ENCODE data around the gene MDM1. TPM values are rescaled to one million over a fixed set of nuclear protein-coding genes. Genes with fewer than 3 reads are reported as not detected.

MDM1 gene
- total and polyA plus RNA-seq, 2 experiments from 2014 or later: 3.6 to 14.9 TPM

DNA sequence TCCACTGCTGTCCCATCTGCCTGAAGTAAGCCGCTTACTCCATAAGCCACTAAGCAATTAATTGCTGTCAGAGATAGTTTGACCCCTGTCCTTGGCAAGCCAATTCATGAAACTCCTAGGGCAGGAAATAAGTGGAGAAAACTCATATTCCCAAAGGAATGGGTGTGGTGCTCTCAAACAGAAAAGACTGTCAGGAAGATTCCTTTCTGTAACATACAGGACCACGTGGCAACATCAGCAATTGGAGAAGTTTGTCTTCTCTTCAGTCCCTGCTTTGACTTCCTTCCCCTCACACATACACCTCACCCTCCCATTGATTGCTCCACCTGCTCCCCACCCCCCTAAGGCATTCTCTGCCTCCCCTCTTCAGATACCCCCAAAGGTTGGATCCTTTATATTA, 36.2 kb upstream of the MDM1 start:
- Histone ChIP-seq H2AFZ (no peak overlapping the region), H3K4me1 (ENCODE audit: insufficient read depth) (peaks cover 6% of the 10 kb centered on the region), H3K4me2 (no peak overlapping the region), H3K9me2 (replicated peaks; ENCODE audit: insufficient read depth) (no peaks in the 10 kb centered on the region), H3K9me3 (ENCODE audit: low read depth) (no peaks in the 10 kb centered on the region), H3K4me3 (no peak overlapping the region), H3K79me2 (no peaks in the 10 kb centered on the region), H3K27me3 (no peaks in the 10 kb centered on the region), H3K36me3 (replicated peaks; ENCODE audit: insufficient read depth, low read depth) (no peaks in the 10 kb centered on the region), H4K20me1 (ENCODE audit: insufficient read depth, poor library complexity, severe bottlenecking) (no peaks in the 10 kb centered on the region), H3K27ac (no peak overlapping the region)
- TF ChIP-seq EZH2 (IDR thresholded peaks at IDR 0.05; ENCODE audit: borderline replicate concordance) (no peak), EZH2phosphoT487 (IDR thresholded peaks at IDR 0.05; ENCODE audit: low read depth, severe bottlenecking, unreplicated experiment) (no peak), CTCF (IDR thresholded peaks at IDR 0.05; ENCODE audit: poor library complexity) (no peak)
- 89% methylated on average over 2 of the region's 2 CpGs for WGBS (ENCODE audit: low lambda C conversion rate, missing lambda C conversion rate)
- no peak for DNase-seq (ENCODE audit: low spot score)

- Histone ChIP-seq H4K20me1 (ENCODE audit: insufficient read depth, poor library complexity, severe bottlenecking) (no peaks in the 10 kb centered on the region), H3K4me2 (no peak overlapping the region), H3K79me2 (no peaks in the 10 kb centered on the region), H2AFZ (no peak overlapping the region), H3K4me1 (ENCODE audit: insufficient read depth) (peaks cover 6% of the 10 kb centered on the region), H3K27me3 (no peaks in the 10 kb centered on the region), H3K27ac (no peak overlapping the region), H3K4me3 (no peak overlapping the region), H3K9me2 (replicated peaks; ENCODE audit: insufficient read depth) (no peaks in the 10 kb centered on the region), H3K36me3 (replicated peaks; ENCODE audit: insufficient read depth, low read depth) (no peaks in the 10 kb centered on the region), H3K9me3 (ENCODE audit: low read depth) (no peaks in the 10 kb centered on the region)
- TF ChIP-seq CTCF (IDR thresholded peaks at IDR 0.05; ENCODE audit: poor library complexity) (no peak), EZH2 (IDR thresholded peaks at IDR 0.05; ENCODE audit: borderline replicate concordance) (no peak), EZH2phosphoT487 (IDR thresholded peaks at IDR 0.05; ENCODE audit: low read depth, severe bottlenecking, unreplicated experiment) (no peak)
- DNase-seq (ENCODE audit: low spot score): no peak
- 95% methylated on average over 2 of the region's 2 CpGs for WGBS (ENCODE audit: low lambda C conversion rate, missing lambda C conversion rate)
Observed at GRCh38 chr12:68367903-68368302, 35.7 kb upstream of the MDM1 start.

DNA sequence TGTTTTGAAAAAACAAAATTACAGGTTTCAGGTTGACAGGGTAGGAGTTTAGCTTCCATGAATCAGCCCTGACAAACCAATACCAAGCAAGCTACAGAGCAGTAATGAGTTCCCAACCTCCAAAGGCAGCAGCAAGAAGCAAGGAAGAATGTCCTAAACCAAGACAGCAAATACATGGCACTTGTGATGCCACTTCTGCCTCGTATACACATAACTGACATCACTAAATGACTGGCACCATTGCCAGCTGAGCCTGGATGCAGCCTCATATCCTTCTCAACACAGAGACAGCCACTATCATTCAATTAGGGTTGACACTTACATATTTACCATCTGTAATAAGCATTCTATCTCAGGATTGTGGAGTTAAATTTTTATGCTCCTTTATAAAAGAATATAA, 35.0 kb upstream of the MDM1 start:
- Histone ChIP-seq H3K9me3 (ENCODE audit: low read depth) (no peaks in the 10 kb centered on the region), H3K4me2 (no peak overlapping the region), H2AFZ (no peak overlapping the region), H3K36me3 (replicated peaks; ENCODE audit: insufficient read depth, low read depth) (no peaks in the 10 kb centered on the region), H3K9me2 (replicated peaks; ENCODE audit: insufficient read depth) (no peaks in the 10 kb centered on the region), H3K79me2 (no peaks in the 10 kb centered on the region), H3K4me1 (ENCODE audit: insufficient read depth) (peaks cover 6% of the 10 kb centered on the region), H3K27me3 (no peaks in the 10 kb centered on the region), H4K20me1 (ENCODE audit: insufficient read depth, poor library complexity, severe bottlenecking) (no peaks in the 10 kb centered on the region), H3K4me3 (no peak overlapping the region), H3K27ac (no peak overlapping the region)
- DNase-seq (ENCODE audit: low spot score): no peak
- TF ChIP-seq EZH2 (IDR thresholded peaks at IDR 0.05; ENCODE audit: borderline replicate concordance) (no peak), EZH2phosphoT487 (IDR thresholded peaks at IDR 0.05; ENCODE audit: low read depth, severe bottlenecking, unreplicated experiment) (no peak), CTCF (IDR thresholded peaks at IDR 0.05; ENCODE audit: poor library complexity) (no peak)
- 86% methylated on average over 1 of the region's 1 CpG for WGBS (ENCODE audit: low lambda C conversion rate, missing lambda C conversion rate)

All from hepatocyte (in vitro differentiated cells).